ENCODE measurements around the gene RAD17.
"Not testable (repeated sequence)": the region's sequence is repeated elsewhere in the genome, so short reads cannot be mapped to it uniquely, and the experiment has no call there.

Gene RAD17

DNA sequence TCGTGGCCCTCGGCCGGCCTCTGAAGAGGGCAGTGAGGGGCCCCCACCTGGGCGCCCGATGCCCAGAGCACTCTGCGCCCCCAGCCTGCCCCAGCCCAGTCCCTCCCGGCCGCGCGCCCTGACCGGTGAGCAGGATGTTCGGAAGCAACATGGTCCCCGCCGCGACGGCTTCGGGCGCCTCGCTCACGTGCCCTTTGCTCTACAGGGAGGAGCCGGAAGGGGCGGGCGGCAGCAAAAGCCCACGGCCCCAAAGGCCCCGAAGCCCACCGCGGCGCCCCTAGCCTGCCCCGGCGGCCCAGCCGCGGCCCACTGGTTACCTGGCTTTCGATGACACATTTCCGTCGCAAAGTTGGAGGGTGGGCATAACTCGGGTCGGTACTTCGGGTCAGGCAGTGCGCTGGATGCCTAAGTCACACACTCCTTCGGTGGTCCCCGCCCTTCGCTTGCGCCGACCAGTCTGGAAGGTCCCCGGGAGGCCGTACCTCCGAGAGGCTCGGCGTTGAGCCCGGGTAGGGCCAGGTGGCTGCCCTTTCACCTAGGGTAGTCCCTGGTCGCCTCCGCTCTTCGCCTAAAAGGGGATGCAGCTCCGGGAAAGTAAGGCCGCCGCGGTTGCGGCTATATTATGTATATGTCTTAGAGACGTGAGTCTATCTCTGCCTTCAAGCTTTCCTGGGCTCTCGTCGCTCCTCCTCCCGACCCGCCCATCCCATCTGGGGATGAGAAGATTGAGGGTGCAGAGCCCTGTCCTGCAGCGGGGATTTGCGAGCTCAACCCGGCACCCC lies at the start of gene RAD17, which contains the start of the genes AK6 and TAF9:
Gene RAD17, plus strand, starts transcription at position 479 of the 782 bp plus-strand sequence. CDS start 2,391 bp downstream, outside the sequence.
Gene AK6, minus strand, starts transcription at position 181 of the 782 bp plus-strand sequence. Its CDS starts 30 bp downstream, at position 151.
Gene TAF9, minus strand, starts transcription at position 181 of the 782 bp plus-strand sequence. CDS start 3,783 bp downstream, outside the sequence.
- peak; percentile 93 for DNase-seq

GRCh38 chr5:69326365-69326764 lies 43.3 kb upstream of the RAD17 start:
- DNase-seq: no peak

DNA sequence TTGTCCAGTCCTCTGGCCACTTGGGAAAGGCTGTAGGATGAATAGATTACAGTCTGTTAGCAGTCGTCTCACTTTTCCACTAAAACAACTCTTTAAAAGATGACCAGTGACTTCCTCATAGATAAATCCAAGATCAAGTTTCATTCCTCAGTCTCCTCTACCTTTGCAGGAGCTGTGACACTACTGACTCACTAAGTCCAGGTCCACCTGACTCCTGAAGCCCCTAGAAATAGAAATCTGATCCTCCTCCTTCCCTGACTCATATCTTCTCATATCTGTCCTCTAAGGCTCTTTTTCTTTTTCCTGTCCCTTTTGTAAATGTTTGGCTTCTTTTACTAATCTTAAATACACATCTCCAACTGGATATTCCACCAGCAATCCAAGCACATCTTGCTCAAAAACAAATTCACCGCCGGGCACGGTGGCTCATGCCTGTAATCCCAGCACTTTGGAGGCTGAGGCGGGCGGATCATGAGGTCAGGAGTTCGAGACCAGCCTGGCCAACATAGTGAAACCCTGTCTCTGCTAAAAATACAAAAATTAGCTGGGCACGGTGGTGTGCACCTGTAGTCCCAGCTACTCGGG lies 39.6 kb upstream of the RAD17 start:
- no peak for DNase-seq

GRCh38 chr5:69331528-69332445 lies 37.8 kb upstream of the RAD17 start:
- DNase-seq: peak; percentile 38

- DNase-seq: not testable (repeated sequence)
Measured at GRCh38 chr5:69333668-69334315, 35.8 kb upstream of the RAD17 start.

GRCh38 chr5:69334793-69335268 lies 34.8 kb upstream of the RAD17 start:
- DNase-seq: peak; percentile 76

DNA sequence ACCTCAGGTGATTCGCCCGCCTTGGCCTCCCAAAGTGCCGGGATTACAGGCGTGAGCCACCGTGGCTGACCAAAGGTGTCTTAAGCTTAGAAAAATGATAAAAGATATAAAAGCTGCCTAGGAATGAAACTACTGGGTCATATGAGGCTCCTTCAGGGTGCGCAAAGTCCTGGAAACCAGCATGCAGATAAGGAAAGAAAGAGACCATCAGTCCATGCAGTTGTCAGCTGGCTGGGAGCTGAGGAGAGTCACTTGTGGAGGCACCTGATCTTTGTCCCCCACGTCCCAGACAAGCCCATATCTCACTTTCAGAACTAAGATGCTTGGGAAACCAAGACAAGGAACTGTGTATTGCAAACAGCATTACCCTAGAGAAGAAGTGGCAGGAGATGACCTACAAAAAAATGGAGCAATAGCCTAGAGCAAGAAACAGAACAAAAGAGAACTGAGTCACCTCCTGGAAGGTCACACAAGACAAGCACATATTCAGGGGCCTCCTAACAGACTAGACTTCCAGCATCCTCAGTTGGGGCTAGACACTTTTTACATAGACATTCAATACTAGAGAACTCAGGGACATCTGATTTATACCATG lies 34.2 kb upstream of the RAD17 start:
- no peak for DNase-seq

- no peak for DNase-seq
Measured at GRCh38 chr5:69341520-69342161, 28.0 kb upstream of the RAD17 start.

DNA sequence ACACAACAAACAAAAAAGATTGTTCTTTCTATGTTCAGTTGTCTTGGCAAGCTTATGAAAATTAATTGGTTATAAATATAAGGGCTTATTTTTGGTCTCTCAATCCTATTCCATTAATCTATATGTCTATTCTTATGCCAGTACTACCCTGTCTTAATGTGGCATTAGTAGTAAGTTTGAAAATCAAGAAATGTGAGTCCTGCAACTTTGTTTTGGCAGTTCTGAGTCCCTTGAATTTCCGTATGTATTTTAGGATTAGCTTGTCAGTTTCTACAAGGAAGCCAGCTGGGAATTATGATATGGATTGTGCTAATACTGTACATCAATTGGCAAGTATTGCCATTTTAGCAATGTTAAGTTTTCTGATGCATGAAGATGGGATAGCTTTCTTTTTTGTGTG lies 26.5 kb upstream of the RAD17 start:
- DNase-seq: no peak

DNA sequence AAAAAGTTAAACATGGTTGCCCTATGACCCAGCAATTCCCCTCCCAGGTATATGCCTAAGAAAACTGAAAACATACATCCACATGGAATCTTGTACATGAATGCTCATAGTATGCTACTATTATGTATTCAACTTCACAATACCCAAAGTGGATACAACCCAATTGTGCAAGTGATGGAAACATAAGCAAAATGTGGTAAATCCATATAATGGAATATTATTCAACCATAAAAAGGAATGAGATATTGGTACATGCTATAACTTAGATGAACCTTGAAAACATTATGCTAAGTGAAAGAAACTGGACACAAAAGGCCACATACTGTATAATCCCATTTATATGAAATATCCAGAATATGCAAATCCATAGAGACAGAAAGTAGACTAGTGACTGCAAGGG lies 19.0 kb upstream of the RAD17 start:
- no peak for DNase-seq

- no peak for DNase-seq
Measured at GRCh38 chr5:69359699-69360098, 9.9 kb upstream of the RAD17 start.

DNA sequence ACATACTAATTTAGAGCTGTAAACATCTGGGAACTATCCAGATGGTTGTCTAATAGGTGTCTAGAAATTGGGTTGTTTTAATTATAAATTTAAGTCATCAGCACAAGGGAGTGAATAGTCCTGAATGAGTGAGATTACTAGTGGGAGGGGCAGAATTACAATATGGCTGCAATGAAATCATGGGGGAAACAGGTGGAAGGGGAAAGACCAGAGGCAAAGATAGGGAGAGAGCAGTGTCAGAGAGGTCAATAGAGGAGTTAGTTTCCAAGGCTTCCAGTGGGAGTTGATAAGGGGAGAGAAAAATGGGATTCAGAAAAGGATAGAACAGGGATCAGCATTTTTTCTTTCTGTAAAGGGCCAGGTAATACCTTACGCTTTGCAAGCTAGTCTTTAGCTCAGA lies 9.2 kb upstream of the RAD17 start:
- DNase-seq: no peak

- DNase-seq: no peak
Measured at GRCh38 chr5:69364414-69364813, 5.2 kb upstream of the RAD17 start.

DNA sequence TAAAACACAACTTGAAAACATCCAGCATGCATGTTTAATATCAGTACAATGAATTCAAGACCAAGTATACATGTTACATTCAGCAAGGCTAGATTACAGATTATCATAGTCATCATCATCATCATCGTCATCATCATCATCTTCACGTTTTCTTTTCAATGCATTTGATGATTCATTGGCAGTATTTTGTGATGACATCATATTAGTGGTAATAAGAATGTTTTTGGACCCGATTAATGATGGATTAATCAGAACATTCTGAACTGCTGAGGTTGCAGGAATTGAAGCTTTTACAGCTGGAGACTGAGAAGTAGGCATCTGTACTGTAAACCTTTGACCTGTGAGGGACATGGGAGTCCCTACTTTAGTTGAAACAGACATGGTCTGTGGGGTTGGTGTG lies 4.8 kb upstream of the RAD17 start:
- no peak for DNase-seq

- no peak for DNase-seq
Measured at GRCh38 chr5:69367697-69368279, 1.8 kb upstream of the RAD17 start.

GRCh38 chr5:69368458-69369339 lies 919 bp upstream of the RAD17 start:
- DNase-seq: peak; percentile 52

DNA sequence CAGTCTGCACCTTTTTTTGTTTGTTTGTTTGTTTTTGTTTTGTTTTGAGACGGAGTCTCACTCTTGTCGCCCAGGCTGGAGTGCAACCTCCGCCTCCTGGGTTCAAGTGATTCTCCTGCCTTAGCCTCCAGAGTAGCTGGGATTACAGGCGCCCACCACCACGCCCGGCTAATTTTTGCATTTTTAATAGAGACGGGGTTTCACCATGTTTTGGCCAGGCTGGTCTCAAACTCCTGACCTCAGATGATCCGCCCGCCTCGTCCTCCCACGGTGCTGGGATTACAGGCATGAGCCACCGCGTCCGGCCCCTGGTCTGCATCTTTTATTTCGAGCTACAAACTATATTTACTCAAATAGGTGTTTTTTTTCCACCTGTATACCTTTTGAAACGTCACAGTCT lies 717 bp downstream of the RAD17 start:
- DNase-seq: not testable (repeated sequence)

GRCh38 chr5:69372394-69372793 lies 2.8 kb downstream of the RAD17 start:
- DNase-seq: no peak

GRCh38 chr5:69374911-69375446 lies 5.4 kb downstream of the RAD17 start:
- DNase-seq: no peak

DNA sequence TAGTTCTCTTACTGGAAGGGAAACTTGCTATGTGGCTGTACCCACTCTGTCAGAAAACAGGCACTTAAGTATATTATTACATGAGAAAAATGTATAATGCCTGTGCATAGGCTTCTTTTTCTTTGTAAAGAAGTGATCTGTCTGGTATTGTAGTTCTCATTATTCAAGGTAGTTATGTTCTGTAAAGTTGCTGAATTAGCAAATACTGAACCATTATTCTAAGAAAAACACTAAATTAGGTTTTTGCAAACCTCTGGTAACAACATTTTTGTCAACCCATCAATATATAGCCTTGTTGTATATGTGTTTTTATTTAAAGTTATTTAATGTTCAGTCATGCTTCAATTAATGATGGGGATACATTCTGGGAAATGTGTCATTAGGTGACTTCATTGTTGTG lies 8.8 kb downstream of the RAD17 start:
- DNase-seq: no peak
